M059J (cell line): Measurements from ENCODE around the gene ADD2. TPM values are rescaled to one million over a fixed set of nuclear protein-coding genes. Genes with fewer than 3 reads are reported as not detected.

Source experiments
- total RNA-seq: library from RNA; depleted of rRNA; stranded (reverse); fragments of >200 nt; shearing (Covaris generic); gene quantifications from 2 replicates; pipeline ENCODE4 v1.2.3, GENCODE V29; 2014; rRNA removed

ADD2 gene
- total RNA-seq, 1 experiment from 2014 or later: 6.9 TPM

Other genes with a start within 250 kb of the ADD2 start
- 8.1 and 9.3 TPM in 2 replicates for gene TGFA, start 214.4 kb downstream of the ADD2 start, total RNA-seq
- gene FIGLA, start 22.4 kb upstream of the ADD2 start, total RNA-seq: not detected in 2 replicates
- not detected in 2 replicates for gene CLEC4F, start 52.4 kb upstream of the ADD2 start, total RNA-seq
- not detected in 2 replicates for gene CD207, start 67.6 kb upstream of the ADD2 start, total RNA-seq
- 1.2 and 3.5 TPM in 2 replicates for gene VAX2, start 132.4 kb upstream of the ADD2 start, total RNA-seq
- gene ATP6V1B1, start 167.7 kb upstream of the ADD2 start, total RNA-seq: 0.81 TPM in 1 of 2 replicates, not detected in the other
- gene ANKRD53, start 210.4 kb upstream of the ADD2 start, total RNA-seq: 0.12 and 0.17 TPM in 2 replicates
- gene TEX261, start 226.7 kb upstream of the ADD2 start, total RNA-seq: 61.5 and 107 TPM in 2 replicates